HepG2 (cell line): ENCODE measurements around the gene SUN5. TPM values are rescaled to one million over a fixed set of nuclear protein-coding genes. Genes with fewer than 3 reads are reported as not detected.

Source experiments
- FOXA1 ChIP-seq, 2 experiments: fragments of 450-650 bp in 1 of 2; sonication (generic) in 1 of 2; formaldehyde crosslinking in 1 of 2; IDR thresholded peaks; 2 replicates each; pipeline versions ENCODE4 v1.4.0 to v1.6.1; 2016 to 2020; ENCODE audit warnings: missing genetic modification reagents in 1 of 2
- HCFC1 ChIP-seq: fragments of 150-350 bp; IDR thresholded peaks from 2 replicates; pipeline ENCODE4 v1.6.1; 2014; ENCODE audit warnings: low read depth, low read length
- HIVEP1 ChIP-seq: sonication (generic); formaldehyde crosslinking; IDR thresholded peaks from 2 replicates; pipeline ENCODE4 v1.4.0; 2020; ENCODE audit warnings: mild to moderate bottlenecking, missing genetic modification reagents
- IKZF1 ChIP-seq: fragments of 450-650 bp; IDR thresholded peaks from 2 replicates; pipeline ENCODE4 v1.7.1; 2016
- KDM1A ChIP-seq: IDR thresholded peaks from 2 replicates; pipeline ENCODE4 v1.6.1; 2016; ENCODE audit warnings: missing compliant biosample characterization
- KLF16 ChIP-seq, 2 experiments: sonication (generic) in 1 of 2; formaldehyde crosslinking in 1 of 2; IDR thresholded peaks; 2 replicates each; pipeline versions ENCODE4 v1.6.1 to v1.8.0; 2016 to 2023; ENCODE audit warnings: missing genetic modification reagents in 2 of 2, missing compliant biosample characterization in 1 of 2
- ONECUT2 ChIP-seq: sonication (generic); formaldehyde crosslinking; IDR thresholded peaks from 2 replicates; pipeline ENCODE4 v1.4.0; 2020; ENCODE audit warnings: missing genetic modification reagents
- TCF12 ChIP-seq, 2 experiments: fragments of 450-650 bp in 1 of 2; sonication (generic) in 1 of 2; formaldehyde crosslinking in 1 of 2; IDR thresholded peaks; 2 replicates each; pipeline versions ENCODE4 v1.6.1 to v1.8.0; 2017 to 2022; ENCODE audit warnings: antibody characterized with exemption in 1 of 2, mild to moderate bottlenecking in 1 of 2, missing genetic modification reagents in 1 of 2, moderate library complexity in 1 of 2
- TEAD3 ChIP-seq: optimal IDR thresholded peaks from 2 replicates; pipeline ENCODE3; 2016; ENCODE audit warnings: borderline replicate concordance
- ZNF589 ChIP-seq: sonication (generic); formaldehyde crosslinking; conservative IDR thresholded peaks from 2 replicates; pipeline ENCODE4 v1.8.0; 2022; ENCODE audit warnings: mild to moderate bottlenecking, moderate library complexity, missing genetic modification reagents
- ZSCAN25 ChIP-seq: sonication (generic); formaldehyde crosslinking; IDR thresholded peaks from 2 replicates; pipeline ENCODE4 v1.8.0; 2022; ENCODE audit warnings: mild to moderate bottlenecking, missing genetic modification reagents
- polyA plus RNA-seq, 8 experiments: library from polyadenylated mRNA; depleted of rRNA in 3 of 8; stranded (reverse) in 7 of 8; unstranded in 1 of 8; fragments of >200 nt; fragmentation: Illumina TruSeq in 4 of 8; extraction: Trizol in 4 of 8; gene quantifications; 2 replicates each; pipeline versions ENCODE4 v1.2.1 to v1.2.3, GENCODE V29; 2011 to 2016; ENCODE audit warnings: low read depth in 4 of 8, missing spikeins in 1 of 8, mixed read lengths in 1 of 8; ENCODE audit not compliant: insufficient read depth in 1 of 8
- total RNA-seq, 5 experiments: library from RNA; depleted of rRNA; stranded (reverse); fragments of >200 nt; fragmentation: Illumina TruSeq; extraction: Trizol; gene quantifications; 2 replicates each; pipeline ENCODE4 v1.2.3, GENCODE V29; 2016; ENCODE audit warnings: low read depth in 1 of 5
- TF ChIP-seq, protein P1 (sequence below): sonication (generic); formaldehyde crosslinking; IDR thresholded peaks from 2 replicates; pipeline ENCODE4 v1.5.1; 2020; ENCODE audit warnings: mild to moderate bottlenecking, missing genetic modification reagents, borderline replicate concordance
- TF ChIP-seq, protein P2 (sequence below): IDR thresholded peaks from 2 replicates; pipeline ENCODE4 v1.4.0; 2020; ENCODE audit warnings: mild to moderate bottlenecking, missing genetic modification reagents
- TF ChIP-seq, protein P3 (sequence below): sonication (generic); formaldehyde crosslinking; IDR thresholded peaks from 2 replicates; pipeline ENCODE4 v1.5.1; 2020; ENCODE audit warnings: mild to moderate bottlenecking, moderate library complexity, missing genetic modification reagents
- TF ChIP-seq, protein P4 (sequence below): sonication (generic); formaldehyde crosslinking; IDR thresholded peaks from 2 replicates; pipeline ENCODE4 v1.4.0; 2020; ENCODE audit warnings: missing genetic modification reagents, borderline replicate concordance
- TF ChIP-seq, protein P5 (sequence below): sonication (generic); formaldehyde crosslinking; conservative IDR thresholded peaks from 2 replicates; pipeline ENCODE4 v1.8.1; 2023; ENCODE audit warnings: missing genetic modification reagents

Gene SUN5
- total and polyA plus RNA-seq, 2 of the 13 experiments (the other 11 are each of a cell fraction or from before 2014, with no cell fraction given): not detected

DNA sequence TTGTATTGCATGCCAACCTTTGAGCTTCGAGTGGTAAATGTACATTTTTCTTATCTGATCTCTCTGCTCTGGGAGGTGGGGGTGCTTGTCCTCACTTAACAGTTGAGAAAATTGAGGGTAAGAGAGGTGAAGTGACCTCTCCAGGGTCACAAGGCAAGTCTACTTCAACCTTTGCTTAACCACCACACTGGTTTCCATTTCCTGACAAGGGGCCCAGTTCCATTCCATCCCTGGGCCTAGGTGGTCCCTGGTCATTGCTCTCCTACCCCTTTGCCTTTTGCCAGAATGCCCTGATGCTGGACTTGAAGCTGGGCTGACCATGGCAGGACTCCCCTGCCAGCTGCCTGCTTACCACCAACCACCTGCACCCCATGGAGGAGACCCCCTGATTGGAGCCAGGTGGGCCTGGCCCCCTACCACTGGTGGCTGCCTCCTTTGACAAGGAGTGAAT, 39.5 kb upstream of the SUN5 start (continued):
- TF ChIP-seq, protein P1, sequence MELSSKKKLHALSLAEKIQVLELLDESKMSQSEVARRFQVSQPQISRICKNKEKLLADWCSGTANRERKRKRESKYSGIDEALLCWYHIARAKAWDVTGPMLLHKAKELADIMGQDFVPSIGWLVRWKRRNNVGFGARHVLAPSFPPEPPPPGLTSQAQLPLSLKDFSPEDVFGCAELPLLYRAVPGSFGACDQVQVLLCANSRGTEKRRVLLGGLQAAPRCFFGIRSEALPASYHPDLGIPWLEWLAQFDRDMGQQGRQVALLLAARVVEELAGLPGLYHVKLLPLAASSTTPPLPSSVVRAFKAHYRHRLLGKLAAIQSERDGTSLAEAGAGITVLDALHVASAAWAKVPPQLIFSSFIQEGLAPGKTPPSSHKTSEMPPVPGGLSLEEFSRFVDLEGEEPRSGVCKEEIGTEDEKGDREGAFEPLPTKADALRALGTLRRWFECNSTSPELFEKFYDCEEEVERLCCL (CRISPR knock-in tag): no peak
- TF ChIP-seq HIVEP1 (CRISPR knock-in tag): 0 out of 2 replicates have a peak, but pooled peaks have one; percentile 30
- TF ChIP-seq, protein P2, sequence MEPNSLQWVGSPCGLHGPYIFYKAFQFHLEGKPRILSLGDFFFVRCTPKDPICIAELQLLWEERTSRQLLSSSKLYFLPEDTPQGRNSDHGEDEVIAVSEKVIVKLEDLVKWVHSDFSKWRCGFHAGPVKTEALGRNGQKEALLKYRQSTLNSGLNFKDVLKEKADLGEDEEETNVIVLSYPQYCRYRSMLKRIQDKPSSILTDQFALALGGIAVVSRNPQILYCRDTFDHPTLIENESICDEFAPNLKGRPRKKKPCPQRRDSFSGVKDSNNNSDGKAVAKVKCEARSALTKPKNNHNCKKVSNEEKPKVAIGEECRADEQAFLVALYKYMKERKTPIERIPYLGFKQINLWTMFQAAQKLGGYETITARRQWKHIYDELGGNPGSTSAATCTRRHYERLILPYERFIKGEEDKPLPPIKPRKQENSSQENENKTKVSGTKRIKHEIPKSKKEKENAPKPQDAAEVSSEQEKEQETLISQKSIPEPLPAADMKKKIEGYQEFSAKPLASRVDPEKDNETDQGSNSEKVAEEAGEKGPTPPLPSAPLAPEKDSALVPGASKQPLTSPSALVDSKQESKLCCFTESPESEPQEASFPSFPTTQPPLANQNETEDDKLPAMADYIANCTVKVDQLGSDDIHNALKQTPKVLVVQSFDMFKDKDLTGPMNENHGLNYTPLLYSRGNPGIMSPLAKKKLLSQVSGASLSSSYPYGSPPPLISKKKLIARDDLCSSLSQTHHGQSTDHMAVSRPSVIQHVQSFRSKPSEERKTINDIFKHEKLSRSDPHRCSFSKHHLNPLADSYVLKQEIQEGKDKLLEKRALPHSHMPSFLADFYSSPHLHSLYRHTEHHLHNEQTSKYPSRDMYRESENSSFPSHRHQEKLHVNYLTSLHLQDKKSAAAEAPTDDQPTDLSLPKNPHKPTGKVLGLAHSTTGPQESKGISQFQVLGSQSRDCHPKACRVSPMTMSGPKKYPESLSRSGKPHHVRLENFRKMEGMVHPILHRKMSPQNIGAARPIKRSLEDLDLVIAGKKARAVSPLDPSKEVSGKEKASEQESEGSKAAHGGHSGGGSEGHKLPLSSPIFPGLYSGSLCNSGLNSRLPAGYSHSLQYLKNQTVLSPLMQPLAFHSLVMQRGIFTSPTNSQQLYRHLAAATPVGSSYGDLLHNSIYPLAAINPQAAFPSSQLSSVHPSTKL (CRISPR knock-in tag): peak; percentile 80; the same call in 1 of the 2 replicates
- no peak for TF ChIP-seq KLF16 (CRISPR knock-in tag; IDR thresholded peaks at IDR 0.05)
- no peak for TF ChIP-seq FOXA1 (IDR thresholded peaks at IDR 0.05)
- no peak for TF ChIP-seq FOXA1 (CRISPR knock-in tag; IDR thresholded peaks at IDR 0.05)
- TF ChIP-seq IKZF1: no peak
- TF ChIP-seq, protein P3, sequence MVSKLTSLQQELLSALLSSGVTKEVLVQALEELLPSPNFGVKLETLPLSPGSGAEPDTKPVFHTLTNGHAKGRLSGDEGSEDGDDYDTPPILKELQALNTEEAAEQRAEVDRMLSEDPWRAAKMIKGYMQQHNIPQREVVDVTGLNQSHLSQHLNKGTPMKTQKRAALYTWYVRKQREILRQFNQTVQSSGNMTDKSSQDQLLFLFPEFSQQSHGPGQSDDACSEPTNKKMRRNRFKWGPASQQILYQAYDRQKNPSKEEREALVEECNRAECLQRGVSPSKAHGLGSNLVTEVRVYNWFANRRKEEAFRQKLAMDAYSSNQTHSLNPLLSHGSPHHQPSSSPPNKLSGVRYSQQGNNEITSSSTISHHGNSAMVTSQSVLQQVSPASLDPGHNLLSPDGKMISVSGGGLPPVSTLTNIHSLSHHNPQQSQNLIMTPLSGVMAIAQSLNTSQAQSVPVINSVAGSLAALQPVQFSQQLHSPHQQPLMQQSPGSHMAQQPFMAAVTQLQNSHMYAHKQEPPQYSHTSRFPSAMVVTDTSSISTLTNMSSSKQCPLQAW (CRISPR knock-in tag): no peak
- TF ChIP-seq, protein P4, sequence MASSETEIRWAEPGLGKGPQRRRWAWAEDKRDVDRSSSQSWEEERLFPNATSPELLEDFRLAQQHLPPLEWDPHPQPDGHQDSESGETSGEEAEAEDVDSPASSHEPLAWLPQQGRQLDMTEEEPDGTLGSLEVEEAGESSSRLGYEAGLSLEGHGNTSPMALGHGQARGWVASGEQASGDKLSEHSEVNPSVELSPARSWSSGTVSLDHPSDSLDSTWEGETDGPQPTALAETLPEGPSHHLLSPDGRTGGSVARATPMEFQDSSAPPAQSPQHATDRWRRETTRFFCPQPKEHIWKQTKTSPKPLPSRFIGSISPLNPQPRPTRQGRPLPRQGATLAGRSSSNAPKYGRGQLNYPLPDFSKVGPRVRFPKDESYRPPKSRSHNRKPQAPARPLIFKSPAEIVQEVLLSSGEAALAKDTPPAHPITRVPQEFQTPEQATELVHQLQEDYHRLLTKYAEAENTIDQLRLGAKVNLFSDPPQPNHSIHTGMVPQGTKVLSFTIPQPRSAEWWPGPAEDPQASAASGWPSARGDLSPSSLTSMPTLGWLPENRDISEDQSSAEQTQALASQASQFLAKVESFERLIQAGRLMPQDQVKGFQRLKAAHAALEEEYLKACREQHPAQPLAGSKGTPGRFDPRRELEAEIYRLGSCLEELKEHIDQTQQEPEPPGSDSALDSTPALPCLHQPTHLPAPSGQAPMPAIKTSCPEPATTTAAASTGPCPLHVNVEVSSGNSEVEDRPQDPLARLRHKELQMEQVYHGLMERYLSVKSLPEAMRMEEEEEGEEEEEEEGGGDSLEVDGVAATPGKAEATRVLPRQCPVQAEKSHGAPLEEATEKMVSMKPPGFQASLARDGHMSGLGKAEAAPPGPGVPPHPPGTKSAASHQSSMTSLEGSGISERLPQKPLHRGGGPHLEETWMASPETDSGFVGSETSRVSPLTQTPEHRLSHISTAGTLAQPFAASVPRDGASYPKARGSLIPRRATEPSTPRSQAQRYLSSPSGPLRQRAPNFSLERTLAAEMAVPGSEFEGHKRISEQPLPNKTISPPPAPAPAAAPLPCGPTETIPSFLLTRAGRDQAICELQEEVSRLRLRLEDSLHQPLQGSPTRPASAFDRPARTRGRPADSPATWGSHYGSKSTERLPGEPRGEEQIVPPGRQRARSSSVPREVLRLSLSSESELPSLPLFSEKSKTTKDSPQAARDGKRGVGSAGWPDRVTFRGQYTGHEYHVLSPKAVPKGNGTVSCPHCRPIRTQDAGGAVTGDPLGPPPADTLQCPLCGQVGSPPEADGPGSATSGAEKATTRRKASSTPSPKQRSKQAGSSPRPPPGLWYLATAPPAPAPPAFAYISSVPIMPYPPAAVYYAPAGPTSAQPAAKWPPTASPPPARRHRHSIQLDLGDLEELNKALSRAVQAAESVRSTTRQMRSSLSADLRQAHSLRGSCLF (CRISPR knock-in tag): no peak
- TF ChIP-seq TCF12 (IDR thresholded peaks at IDR 0.05): no peak
- TF ChIP-seq TCF12 (CRISPR knock-in tag; IDR thresholded peaks at IDR 0.05): no peak
- TF ChIP-seq, protein P5, sequence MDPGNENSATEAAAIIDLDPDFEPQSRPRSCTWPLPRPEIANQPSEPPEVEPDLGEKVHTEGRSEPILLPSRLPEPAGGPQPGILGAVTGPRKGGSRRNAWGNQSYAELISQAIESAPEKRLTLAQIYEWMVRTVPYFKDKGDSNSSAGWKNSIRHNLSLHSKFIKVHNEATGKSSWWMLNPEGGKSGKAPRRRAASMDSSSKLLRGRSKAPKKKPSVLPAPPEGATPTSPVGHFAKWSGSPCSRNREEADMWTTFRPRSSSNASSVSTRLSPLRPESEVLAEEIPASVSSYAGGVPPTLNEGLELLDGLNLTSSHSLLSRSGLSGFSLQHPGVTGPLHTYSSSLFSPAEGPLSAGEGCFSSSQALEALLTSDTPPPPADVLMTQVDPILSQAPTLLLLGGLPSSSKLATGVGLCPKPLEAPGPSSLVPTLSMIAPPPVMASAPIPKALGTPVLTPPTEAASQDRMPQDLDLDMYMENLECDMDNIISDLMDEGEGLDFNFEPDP (CRISPR knock-in tag): no peak
- 0 out of 2 replicates have a peak, but pooled peaks have one; percentile 45 for TF ChIP-seq ZSCAN25
- peak; percentile 3 for TF ChIP-seq TEAD3 (CRISPR knock-in tag)
- TF ChIP-seq ONECUT2 (CRISPR knock-in tag): no peak
- TF ChIP-seq KDM1A (CRISPR knock-in tag): peak; percentile 41; the same call in 1 of the 2 replicates
- no peak for TF ChIP-seq ZNF589 (CRISPR knock-in tag)
- no peak for TF ChIP-seq HCFC1
